Stimulated activated naive CD8-positive, alpha-beta T cell treated with anti-CD3 and anti-CD28 coated beads, Interleukin-15, Interleukin-2, amounts not matched to agents 100 U/mL and 50 U/mL, for 24 hours (primary cell): ENCODE data around the gene NUPR2.
"Not testable (repeated sequence)": the region's sequence is repeated elsewhere in the genome, so short reads cannot be mapped to it uniquely, and the experiment has no call there.

Experiments
- ATAC-seq: fragments of 150-1000 bp; cut with Tn5 transposase; one replicate; pipeline ENCODE4 v1.10.0; 2021
- DNase-seq: peaks from one replicate; pipeline ENCODE4 v3.0.0; 2021

Gene NUPR2

DNA sequence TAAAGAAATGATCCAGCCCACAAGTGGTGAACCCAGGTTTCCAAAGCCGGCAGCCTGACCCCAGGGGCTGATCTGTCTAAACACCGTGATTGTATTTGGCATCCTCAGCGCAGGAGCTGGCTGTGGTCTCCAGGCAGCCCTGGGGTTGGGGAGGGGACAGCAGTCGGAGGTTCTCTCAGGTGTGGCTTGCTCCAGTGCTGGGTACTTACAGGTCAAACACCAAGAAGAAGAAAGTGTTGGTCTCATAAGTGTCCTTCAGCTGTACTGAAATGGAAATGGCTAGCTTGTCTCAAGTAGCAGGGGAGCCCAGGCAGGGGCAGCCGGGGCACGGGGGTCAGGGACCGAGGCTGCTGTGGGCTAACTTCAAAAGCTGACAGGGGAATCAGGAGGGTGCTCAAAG lies 29.5 kb downstream of the NUPR2 start:
- DNase-seq (no peak), ATAC-seq (no peak)

DNA sequence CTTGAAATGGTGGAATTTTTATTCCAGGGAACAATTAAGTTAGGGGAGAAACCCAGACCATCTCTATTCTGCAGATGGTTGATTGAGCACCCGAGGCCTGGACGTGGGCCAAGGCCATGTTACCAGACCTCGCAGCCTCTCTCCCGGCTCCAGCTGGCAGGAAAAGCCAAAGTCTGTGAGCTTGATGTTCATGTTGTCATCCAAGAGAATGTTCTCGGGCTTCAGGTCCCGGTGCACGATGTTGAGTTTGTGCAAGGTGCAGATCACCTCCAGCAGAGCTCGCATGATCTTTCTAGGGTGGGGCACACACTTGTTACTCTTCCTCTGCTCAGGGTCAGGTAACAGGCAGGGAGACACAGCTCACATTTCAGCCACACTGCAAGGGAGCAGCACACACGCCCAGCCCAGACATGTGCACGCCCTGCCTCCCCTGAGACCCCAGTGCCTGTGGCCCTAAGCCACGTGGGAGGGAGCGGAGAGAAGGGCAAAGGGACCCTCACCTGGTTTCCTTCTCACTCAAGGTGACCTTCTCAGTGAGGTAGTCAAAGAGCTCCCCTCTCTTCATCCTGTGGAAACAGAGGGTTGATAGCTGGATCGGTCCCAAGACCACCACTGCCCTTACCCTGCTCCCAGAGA lies 32.9 kb downstream of the NUPR2 start:
- no peak for ATAC-seq
- DNase-seq: no peak

DNA sequence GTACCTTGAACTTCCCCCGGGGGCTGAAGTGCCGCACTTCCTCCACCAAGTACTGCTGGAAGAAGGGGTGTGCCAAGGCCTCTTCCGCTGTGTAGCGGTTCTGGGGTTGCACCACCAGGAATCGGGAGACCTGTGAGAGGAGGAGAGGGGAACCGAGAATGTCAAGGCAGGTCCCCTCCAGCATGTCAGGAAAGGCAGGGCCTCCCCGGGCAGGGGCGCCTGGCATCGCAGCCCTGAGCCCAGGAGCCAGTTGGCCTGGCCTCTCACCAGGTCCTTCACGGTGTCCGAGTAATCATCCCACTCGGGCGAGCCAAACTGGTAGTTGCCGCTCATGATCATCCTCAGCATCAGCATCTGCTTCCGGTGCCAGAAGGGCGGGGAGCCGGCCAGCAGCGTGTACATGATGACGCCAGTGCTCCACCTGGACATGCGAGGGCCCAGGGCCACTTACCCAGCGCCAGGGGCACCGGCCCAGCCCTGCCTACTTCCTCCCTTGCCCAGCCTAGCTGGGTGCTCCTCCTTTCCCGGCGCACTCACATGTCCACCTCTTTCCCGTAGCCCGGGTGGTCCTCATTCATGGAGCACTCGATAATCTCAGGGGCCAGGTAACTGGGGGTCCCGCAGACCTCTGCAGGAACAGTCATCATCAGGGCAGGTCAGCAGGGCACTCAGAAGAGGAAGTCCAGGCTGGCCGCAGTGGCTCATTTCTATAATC lies 34.4 kb downstream of the NUPR2 start:
- no peak for DNase-seq

DNA sequence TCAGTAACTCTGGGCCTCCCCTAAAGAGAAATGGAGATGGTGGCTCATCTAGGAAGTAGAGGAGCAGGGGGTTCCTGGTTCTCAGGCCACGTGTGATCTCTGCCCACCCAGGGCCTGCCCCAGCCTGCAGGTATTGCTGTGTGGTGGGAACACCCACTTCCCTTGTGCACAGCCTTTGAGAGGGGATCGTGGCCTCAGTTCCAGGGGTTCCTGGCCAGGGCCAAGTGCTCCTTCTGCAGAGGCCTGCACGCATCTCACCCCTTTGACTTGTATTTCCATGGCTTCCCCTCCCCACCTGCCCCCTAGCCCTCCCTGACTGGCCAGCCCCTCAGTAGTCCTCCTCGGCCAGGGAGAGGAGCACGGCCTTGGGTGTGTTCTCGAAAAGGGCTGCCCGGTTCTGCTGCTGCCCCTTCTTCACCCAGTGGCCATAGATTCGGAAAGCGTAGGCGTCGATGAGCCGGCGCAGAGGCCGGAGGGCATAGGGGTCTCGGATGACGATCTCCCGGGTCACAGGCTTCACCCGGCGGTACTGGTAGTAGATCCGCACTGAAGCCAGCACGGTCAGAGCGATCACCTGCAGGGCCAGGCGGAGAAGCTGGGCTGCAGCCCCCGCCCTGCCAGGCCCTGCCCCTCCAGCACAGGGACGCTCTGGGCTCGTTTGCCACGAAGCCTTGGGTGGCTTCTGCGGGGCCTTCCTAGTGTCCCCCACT lies 35.3 kb downstream of the NUPR2 start:
- DNase-seq, ATAC-seq: not testable (repeated sequence)

More for the DNA sequence above, 34.4 kb downstream of the NUPR2 start:
- no peak for ATAC-seq

DNA sequence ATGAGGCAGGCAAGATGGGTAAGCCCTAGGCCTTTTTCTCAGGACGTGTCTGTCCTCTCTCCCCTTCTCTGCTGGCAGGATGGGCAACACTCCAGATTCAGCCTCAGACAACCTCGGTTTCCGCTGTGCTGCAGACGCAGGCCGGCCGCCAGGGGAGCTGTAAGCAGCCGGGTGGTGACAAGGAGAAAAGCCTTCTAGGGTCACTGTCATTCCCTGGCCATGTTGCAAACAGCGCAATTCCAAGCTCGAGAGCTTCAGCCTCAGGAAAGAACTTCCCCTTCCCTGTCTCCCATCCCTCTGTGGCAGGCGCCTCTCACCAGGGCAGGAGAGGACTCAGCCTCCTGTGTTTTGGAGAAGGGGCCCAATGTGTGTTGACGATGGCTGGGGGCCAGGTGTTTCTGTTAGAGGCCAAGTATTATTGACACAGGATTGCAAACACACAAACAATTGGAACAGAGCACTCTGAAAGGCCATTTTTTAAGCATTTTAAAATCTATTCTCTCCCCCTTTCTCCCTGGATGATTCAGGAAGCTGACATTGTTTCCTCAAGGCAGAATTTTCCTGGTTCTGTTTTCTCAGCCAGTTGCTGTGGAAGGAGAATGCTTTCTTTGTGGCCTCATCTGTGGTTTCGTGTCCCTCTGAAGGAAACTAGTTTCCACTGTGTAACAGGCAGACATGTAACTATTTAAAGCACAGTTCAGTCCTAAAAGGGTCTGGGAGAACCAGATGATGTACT lies 36.6 kb downstream of the NUPR2 start:
- DNase-seq (no peak), ATAC-seq (no peak)

DNA sequence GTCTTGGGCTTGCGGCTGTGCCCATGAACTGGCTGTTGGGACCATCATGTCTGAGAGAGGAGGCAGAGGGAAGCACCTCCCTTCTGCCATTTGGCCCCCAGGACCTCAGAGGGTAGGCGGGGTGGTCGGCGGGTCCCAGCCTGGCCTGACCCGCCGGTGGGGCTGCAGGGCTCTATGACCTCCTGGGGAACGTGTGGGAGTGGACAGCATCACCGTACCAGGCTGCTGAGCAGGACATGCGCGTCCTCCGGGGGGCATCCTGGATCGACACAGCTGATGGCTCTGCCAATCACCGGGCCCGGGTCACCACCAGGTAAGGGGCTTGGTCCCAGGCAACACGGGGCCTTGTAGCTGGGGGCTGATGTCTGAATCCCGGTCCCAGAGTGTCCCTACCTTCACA lies 38.0 kb downstream of the NUPR2 start:
- DNase-seq (no peak), ATAC-seq (no peak)

DNA sequence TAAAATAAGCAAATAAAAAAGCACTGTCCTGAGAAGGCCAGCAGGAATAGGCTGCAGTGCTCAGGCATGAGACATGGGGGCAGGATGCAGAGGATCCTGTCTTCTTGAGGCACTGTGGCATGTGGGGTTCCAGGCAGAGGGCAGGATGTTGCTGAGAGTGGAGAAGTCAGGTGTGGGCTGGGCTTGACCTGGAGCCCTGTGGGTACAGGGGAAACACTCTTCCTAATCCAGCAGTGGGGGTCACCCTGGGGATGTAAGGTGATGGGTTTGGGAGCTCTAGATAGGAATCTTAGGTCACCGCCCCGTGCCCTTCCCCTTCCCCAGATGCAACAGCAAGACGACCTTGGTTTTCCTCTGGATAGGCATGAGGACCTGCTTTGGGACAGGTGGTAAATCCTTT lies 38.5 kb downstream of the NUPR2 start:
- DNase-seq: no peak
- ATAC-seq: no peak

DNA sequence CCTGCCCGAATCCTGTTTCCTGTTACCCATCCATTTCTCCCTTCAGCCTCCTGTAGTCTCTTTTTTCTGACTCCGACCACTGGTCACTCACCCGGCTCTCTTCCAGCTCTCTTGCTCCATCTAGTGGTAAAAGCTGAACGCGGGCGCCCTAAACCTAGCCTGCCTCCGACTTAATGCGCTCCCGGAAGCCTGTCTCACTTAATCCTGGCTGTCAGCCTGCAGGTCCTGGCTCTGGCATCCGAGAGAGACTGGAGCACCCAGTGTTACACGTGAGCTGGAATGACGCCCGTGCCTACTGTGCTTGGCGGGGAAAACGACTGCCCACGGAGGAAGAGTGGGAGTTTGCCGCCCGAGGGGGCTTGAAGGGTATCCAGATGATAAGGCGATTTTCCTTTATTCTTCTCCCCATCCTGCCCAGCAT lies 41.8 kb downstream of the NUPR2 start:
- ATAC-seq: peak; percentile 86
- DNase-seq: peak; percentile 72

DNA sequence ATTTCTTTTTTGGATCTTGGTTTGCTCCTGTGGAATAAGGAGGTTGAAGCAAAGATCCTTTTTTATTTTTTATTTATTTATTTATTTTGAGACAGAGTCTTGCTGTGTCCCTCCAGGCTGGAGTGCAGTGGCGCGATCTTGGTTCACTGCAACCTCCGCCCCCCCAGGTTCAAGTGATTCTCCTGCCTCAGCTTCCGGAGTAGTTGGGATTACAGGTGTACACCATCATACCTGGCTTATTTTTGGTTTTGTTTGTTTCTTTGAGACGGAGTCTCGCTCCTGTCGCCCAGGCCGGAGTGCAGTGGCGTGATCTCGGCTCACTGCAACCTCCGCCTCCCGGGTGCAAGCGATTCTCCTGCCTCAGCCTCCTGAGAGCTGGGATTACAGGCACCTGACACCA lies 49.8 kb downstream of the NUPR2 start:
- ATAC-seq, DNase-seq: not testable (repeated sequence)
